DOHH2 (cell line): ENCODE measurements around the gene RFPL3.

Experiments used
- CTCF ChIP-seq: fragments of 200-600 bp; sonication (generic); IDR thresholded peaks from one replicate; pipeline ENCODE4 v1.5.1; 2014; ENCODE audit warnings: antibody characterized with exemption, mild to moderate bottlenecking, low read depth, low read length; ENCODE audit not compliant: poor library complexity, severe bottlenecking
- EZH2phosphoT487 ChIP-seq: fragments of 200-600 bp; sonication (generic); IDR thresholded peaks from 2 replicates; pipeline ENCODE4 v1.6.1; 2017; ENCODE audit warnings: borderline replicate concordance, mild to moderate bottlenecking, antibody characterized with exemption, low read length, moderate library complexity, mixed read lengths

DNA sequence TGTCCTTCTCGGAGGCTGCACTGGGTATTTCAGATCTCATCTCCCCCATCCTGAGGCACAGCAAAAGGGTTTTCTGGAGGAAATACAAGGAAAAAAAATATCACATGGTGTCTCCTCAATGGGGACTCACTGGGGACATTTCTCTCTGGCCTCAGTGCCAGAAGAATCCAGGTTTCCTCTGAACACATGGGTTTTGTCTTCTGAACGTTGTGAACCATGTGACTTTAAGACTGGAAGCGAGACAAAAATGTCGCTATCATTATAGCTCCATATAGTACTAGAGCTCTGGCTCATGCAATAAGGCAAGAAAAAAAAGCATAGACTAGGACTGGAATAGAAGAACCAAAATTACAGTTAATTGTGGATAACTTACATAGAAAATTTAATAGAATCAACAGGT is 44.9 kb upstream of the RFPL3 start:
- TF ChIP-seq CTCF (no peak), EZH2phosphoT487 (no peak)
